GM19372 (cell line): ENCODE measurements around the gene PIGK.

ENCODE experiments used
- ATAC-seq: cut with Tn5 transposase; IDR thresholded peaks from one replicate; pipeline ENCODE4 v1.9.1; 2021; ENCODE audit warnings: mild to moderate bottlenecking, low read depth, moderate library complexity; ENCODE audit not compliant: unreplicated experiment

PIGK gene

DNA sequence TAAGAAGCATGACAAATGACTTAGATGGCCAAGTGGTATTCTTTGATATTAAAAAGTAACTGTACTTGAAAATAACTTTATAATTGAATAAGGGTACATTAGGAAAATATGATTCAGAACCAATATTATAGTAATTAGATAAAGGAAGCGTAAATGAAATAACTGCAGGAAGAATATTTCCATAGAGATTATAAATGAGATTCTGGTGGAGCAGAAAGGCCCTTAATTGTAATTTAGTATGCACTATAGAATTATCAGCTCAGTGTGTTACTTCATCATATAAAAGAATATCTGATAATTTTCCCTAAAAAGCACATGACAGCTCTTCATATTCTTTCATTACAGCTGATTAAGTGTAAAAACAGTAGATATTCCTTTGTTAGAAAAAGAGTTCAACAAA, 171.7 kb downstream of the PIGK start:
- no peak for ATAC-seq

DNA sequence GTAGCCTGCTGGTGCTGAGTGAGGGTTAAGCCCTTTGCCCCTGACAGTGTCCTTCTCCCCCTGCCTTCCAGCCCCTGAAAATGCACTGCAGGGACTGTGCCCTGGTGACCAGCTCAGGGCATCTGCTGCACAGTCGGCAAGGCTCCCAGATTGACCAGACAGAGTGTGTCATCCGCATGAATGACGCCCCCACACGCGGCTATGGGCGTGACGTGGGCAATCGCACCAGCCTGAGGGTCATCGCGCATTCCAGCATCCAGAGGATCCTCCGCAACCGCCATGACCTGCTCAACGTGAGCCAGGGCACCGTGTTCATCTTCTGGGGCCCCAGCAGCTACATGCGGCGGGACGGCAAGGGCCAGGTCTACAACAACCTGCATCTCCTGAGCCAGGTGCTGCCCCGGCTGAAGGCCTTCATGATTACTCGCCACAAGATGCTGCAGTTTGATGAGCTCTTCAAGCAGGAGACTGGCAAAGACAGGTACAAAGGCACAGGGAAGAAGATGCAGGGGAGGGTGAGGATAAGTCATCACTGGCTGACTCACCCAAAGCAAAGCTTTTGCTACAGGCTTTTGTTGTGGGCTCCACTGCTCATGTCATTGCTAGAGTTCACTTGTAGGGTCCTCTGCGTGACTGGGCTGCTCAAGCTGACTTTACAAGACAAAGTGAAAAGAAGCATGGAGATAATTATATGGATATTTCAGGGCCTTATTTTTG, 174.9 kb downstream of the PIGK start:
- no peak for ATAC-seq

DNA sequence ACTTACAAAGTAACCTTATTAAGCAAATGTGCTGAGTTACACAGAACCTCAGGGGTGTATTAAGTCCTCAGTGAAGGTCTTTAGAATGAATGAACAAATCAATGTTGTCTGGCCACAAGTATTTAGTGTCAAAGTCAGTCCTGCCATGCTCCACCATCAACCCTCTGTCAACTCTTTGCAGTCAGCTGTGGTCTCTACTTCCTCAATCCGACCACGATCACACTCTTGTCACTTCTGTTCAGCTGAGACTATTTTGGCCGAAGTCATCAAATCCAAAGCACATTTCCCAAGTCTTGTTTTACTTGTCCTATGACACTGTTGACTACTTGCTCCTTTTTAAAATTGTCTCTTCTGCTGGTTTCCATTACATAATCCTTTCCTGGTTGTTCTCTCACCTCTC, 178.4 kb downstream of the PIGK start:
- ATAC-seq: no peak

DNA sequence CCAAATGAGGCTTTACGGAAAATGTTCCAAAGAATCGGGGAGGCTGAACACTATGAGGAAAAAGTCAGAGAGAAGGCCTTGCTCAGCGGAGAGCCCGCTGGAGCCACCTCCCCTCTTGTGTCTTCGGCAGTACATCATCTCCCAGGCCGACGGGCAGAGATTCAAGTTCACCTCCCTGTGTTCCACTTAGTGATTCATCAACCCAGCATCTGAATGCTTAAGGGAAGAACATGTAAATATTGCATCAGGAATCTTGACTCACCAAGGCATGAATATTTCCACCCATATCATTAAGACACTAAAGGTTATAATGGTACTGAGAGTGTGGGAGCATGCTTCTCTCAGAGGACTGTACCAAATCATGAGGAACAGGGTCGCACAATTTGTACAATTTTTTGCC, 179.5 kb downstream of the PIGK start:
- no peak for ATAC-seq

DNA sequence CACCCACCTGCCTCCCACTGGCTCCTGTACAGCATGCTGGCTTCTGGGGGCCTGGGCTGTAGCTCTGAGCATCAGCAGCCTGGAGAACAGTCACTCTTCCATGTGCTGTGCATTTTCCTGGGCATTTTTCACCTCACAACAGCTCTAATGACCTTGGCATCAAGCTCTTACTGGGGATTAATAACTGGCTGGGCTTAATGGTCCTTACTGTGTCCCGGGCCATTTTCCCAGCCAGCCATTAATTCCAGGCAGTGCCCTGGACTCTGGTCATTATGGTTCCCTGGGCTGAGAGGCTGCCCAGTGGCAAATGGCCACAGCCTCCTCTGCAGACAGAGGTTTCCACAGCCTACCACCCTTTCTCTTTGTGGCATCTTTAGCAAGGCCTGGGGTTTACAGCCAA, 180.1 kb downstream of the PIGK start:
- no peak for ATAC-seq
